ENCODE measurements around the gene YJU2.

DNA sequence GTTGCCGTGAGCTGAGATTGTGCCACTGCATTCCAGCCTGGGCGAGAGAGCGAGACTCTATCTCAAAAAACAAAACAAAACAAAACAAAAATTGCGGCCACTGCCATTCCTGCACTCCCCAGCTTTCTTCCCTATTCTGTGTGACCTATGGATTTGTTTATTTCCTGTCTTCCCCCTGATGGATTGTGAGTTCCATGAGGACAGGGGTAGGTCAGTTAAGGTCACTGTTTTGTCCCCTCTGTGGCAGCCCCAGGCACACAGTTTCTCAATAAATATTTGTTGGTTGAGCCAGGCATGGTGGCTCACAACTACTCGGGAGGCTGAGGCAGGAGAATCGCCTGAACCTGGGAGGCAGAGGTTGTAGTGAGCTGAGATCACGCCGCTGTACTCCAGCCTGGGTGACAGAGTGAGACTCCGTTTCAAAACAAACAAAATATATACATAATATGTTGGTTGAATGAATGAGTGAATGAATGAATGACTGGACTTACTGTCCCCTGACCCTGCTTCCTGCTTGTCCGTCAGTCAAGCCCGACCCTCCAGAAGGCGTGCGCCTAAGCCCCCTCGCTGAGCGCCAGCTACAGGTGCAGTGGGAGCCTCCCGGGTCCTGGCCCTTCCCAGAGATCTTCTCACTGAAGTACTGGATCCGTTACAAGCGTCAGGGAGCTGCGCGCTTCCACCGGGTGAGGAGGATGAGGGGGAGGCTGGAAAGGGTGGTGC is 12.6 kb upstream of the YJU2 start:
- no peak for TF ChIP-seq POLR2A (IDR thresholded peaks at IDR 0.05)
- no peak for TF ChIP-seq CTCF (IDR thresholded peaks at IDR 0.05)
